H1 (cell line): Measurements from ENCODE around the gene NHSL2. TPM values are rescaled to one million over a fixed set of nuclear protein-coding genes. Genes with fewer than 3 reads are reported as not detected.

Experiments
- POU5F1 ChIP-seq: IDR thresholded peaks from 2 replicates; pipeline ENCODE4 v1.6.1; 2011; ENCODE audit warnings: low read depth, mild to moderate bottlenecking, low read length, moderate library complexity
- polyA plus RNA-seq, 7 experiments: library from polyadenylated mRNA; depleted of rRNA in 3 of 7; stranded (reverse) in 5 of 7; unstranded in 2 of 7; fragments of >200 nt in 5 of 7; fragments of 200-250 nt in 2 of 7; gene quantifications; 1 replicate in 5 of 7; 2 replicates in 1 of 7; 4 replicates in 1 of 7; pipeline versions ENCODE4 v1.2.1 to v1.2.3, GENCODE V29; 2011 to 2013; ENCODE audit warnings: missing spikeins in 2 of 7, mixed read lengths in 2 of 7
- total RNA-seq: library from RNA; stranded (reverse); fragmentation: NEBNext Ultra II Directional; extraction: Animal tissue kit (Norgen Biotek cat#: 25700); gene quantifications from 2 replicates; pipeline ENCODE4 v1.2.1, GENCODE V29; 2021
- TF ChIP-seq, protein P1 (sequence below), 3 experiments: IDR thresholded peaks; 1 replicate in 2 of 3; 2 replicates in 1 of 3; pipeline versions ENCODE4 v1.5.1 to v1.6.1; 2011; ENCODE audit warnings: low read length in 3 of 3, mild to moderate bottlenecking in 3 of 3, inconsistent platforms in 2 of 3, low read depth in 1 of 3, moderate library complexity in 1 of 3; ENCODE audit not compliant: insufficient read depth in 1 of 3; ENCODE audit errors: control extremely low read depth in 1 of 3
- TF ChIP-seq, protein P2 (sequence below): IDR thresholded peaks from 2 replicates; pipeline ENCODE4 v1.6.1; 2011; ENCODE audit warnings: low read length, improper control_type of control experiment

Gene NHSL2
- total and polyA plus RNA-seq, 2 of the 8 experiments (the other 6 are each of a cell fraction or from before 2014, with no cell fraction given): 3.7 to 7.2 TPM

DNA sequence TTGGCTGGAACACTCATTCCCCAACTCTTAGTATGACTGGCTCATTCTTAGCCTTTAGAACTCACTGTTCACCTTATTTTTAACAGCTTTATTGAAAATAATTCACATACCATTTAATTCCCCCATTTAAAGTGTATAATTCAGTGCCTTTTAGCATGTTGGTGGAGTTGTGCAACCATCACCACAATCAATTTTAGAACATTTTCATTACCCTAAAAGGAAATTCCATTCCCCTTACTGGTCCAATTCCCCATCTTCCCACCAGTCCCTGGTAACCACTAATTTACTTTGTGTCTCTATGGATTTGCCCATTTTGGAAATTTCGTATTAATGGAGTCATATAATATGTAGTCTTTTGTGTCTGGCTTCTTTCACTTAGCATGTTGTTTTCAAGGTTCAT, 19.7 kb downstream of the NHSL2 start (continued):
- TF ChIP-seq, protein P1, sequence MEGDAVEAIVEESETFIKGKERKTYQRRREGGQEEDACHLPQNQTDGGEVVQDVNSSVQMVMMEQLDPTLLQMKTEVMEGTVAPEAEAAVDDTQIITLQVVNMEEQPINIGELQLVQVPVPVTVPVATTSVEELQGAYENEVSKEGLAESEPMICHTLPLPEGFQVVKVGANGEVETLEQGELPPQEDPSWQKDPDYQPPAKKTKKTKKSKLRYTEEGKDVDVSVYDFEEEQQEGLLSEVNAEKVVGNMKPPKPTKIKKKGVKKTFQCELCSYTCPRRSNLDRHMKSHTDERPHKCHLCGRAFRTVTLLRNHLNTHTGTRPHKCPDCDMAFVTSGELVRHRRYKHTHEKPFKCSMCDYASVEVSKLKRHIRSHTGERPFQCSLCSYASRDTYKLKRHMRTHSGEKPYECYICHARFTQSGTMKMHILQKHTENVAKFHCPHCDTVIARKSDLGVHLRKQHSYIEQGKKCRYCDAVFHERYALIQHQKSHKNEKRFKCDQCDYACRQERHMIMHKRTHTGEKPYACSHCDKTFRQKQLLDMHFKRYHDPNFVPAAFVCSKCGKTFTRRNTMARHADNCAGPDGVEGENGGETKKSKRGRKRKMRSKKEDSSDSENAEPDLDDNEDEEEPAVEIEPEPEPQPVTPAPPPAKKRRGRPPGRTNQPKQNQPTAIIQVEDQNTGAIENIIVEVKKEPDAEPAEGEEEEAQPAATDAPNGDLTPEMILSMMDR (IDR thresholded peaks at IDR 0.05; ENCODE audit: control extremely low read depth in 1 of 3, insufficient read depth in 1 of 3, low read depth in 1 of 3, low read length in 3 of 3): no peak
- TF ChIP-seq POU5F1: no peak
- TF ChIP-seq, protein P2, sequence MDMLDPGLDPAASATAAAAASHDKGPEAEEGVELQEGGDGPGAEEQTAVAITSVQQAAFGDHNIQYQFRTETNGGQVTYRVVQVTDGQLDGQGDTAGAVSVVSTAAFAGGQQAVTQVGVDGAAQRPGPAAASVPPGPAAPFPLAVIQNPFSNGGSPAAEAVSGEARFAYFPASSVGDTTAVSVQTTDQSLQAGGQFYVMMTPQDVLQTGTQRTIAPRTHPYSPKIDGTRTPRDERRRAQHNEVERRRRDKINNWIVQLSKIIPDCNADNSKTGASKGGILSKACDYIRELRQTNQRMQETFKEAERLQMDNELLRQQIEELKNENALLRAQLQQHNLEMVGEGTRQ: no peak
